GM18505 (cell line): ENCODE results near the gene SLC37A1.

Source experiments
- ATAC-seq: cut with Tn5 transposase; IDR thresholded peaks from one replicate; pipeline ENCODE4 v1.9.1; 2021; ENCODE audit not compliant: unreplicated experiment
- POLR2A ChIP-seq: IDR thresholded peaks from 4 replicates; pipeline ENCODE4 v1.6.1; 2011; ENCODE audit warnings: borderline replicate concordance; ENCODE audit not compliant: insufficient read depth, insufficient read length; ENCODE audit errors: extremely low read depth

Gene SLC37A1

GRCh38 chr21:42582787-42583476, 69.3 kb downstream of the SLC37A1 start:
- no peak for TF ChIP-seq POLR2A
- no peak for ATAC-seq

GRCh38 chr21:42583477-42584295, 70.0 kb downstream of the SLC37A1 start:
- ATAC-seq, result no peak
- no peak for TF ChIP-seq POLR2A

GRCh38 chr21:42584296-42584641, 70.6 kb downstream of the SLC37A1 start:
- no peak for ATAC-seq
- no peak for TF ChIP-seq POLR2A

GRCh38 chr21:42585881-42586280, 72.2 kb downstream of the SLC37A1 start:
- TF ChIP-seq POLR2A, result no peak
- ATAC-seq, result no peak

- TF ChIP-seq POLR2A, result no peak
Measured at GRCh38 chr21:42586406-42586805, 72.8 kb downstream of the SLC37A1 start.

GRCh38 chr21:42587036-42587435, 73.4 kb downstream of the SLC37A1 start:
- no peak for ATAC-seq
- TF ChIP-seq POLR2A, result no peak

More at GRCh38 chr21:42586406-42586805, 72.8 kb downstream of the SLC37A1 start:
- no peak for ATAC-seq

GRCh38 chr21:42590431-42591131, 76.9 kb downstream of the SLC37A1 start:
- no peak for TF ChIP-seq POLR2A
- ATAC-seq, result no peak

- no peak for ATAC-seq
- no peak for TF ChIP-seq POLR2A
Measured at GRCh38 chr21:42591170-42591869, 77.7 kb downstream of the SLC37A1 start.

- TF ChIP-seq POLR2A, result no peak
- no peak for ATAC-seq
Measured at GRCh38 chr21:42592156-42592820, 78.6 kb downstream of the SLC37A1 start.

- no peak for ATAC-seq
- TF ChIP-seq POLR2A, result no peak
Measured at GRCh38 chr21:42593007-42593814, 79.6 kb downstream of the SLC37A1 start.

- no peak for ATAC-seq
Measured at GRCh38 chr21:42594616-42595282, 81.1 kb downstream of the SLC37A1 start.

More at GRCh38 chr21:42594616-42595282, 81.1 kb downstream of the SLC37A1 start:
- no peak for TF ChIP-seq POLR2A
